ENCODE data around the gene PRG2.

PRG2 gene

DNA sequence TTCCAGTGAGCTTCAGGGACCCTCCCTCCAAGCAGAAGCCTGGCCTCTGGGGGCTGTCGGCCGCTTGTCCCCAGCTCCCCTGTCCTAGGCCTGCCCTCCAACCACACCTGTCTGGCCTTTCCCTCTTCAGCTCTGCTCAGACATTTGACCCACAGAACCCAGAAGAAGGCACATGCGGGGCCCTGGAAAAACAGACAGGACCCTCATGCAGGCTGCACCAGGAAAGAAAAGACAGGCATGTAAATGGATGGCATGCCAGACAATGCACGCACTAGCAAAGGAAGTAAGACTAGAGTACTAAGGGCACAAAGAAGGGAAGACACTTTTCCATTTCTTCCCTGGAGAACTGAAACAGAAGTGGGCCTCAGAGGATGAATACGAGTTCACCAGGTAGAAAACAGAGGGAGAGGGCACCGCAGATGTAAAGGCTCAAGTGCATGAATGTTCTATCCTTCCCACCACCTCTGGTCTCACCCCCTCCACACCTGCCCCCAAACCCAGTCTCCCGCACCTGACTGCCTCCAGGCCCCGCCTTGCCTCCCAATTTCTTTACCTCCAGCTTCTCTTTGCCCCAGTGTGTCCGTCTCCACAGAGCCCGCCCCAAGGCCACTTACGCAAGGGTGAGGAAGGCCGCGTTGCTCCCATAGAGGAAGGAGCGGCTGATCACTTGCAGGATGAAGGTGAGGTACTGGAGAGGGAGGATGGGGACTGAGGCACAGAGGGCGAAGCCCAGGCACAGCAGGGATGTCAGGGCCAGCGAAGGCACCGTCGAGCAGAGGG, 19.1 kb upstream of the PRG2 start:
- H3K4me2 ChIP-seq (ENCODE audit: low read length), result no peak overlapping the region
- H3K36me3 ChIP-seq (ENCODE audit: control insufficient read depth, insufficient read depth, low read length), result no peaks in the 10 kb centered on the region
- H3K27ac ChIP-seq, result no peak overlapping the region
- H3K79me2 ChIP-seq, result no peaks in the 10 kb centered on the region
- H3K27me3 ChIP-seq (ENCODE audit: control insufficient read depth, insufficient read depth, low read length), result no peaks in the 10 kb centered on the region
- H2AFZ ChIP-seq, result no peak overlapping the region
- TF ChIP-seq, protein P1, sequence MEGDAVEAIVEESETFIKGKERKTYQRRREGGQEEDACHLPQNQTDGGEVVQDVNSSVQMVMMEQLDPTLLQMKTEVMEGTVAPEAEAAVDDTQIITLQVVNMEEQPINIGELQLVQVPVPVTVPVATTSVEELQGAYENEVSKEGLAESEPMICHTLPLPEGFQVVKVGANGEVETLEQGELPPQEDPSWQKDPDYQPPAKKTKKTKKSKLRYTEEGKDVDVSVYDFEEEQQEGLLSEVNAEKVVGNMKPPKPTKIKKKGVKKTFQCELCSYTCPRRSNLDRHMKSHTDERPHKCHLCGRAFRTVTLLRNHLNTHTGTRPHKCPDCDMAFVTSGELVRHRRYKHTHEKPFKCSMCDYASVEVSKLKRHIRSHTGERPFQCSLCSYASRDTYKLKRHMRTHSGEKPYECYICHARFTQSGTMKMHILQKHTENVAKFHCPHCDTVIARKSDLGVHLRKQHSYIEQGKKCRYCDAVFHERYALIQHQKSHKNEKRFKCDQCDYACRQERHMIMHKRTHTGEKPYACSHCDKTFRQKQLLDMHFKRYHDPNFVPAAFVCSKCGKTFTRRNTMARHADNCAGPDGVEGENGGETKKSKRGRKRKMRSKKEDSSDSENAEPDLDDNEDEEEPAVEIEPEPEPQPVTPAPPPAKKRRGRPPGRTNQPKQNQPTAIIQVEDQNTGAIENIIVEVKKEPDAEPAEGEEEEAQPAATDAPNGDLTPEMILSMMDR (IDR thresholded peaks at IDR 0.05), result no peak
- no peaks in the 10 kb centered on the region for H3K4me1 ChIP-seq
- no peak overlapping the region for H3K4me3 ChIP-seq (ENCODE audit: low read depth, low read length)
- H3K9me3 ChIP-seq (ENCODE audit: control insufficient read depth, low read length), result no peaks in the 10 kb centered on the region
- no peak overlapping the region for H3K9ac ChIP-seq

DNA sequence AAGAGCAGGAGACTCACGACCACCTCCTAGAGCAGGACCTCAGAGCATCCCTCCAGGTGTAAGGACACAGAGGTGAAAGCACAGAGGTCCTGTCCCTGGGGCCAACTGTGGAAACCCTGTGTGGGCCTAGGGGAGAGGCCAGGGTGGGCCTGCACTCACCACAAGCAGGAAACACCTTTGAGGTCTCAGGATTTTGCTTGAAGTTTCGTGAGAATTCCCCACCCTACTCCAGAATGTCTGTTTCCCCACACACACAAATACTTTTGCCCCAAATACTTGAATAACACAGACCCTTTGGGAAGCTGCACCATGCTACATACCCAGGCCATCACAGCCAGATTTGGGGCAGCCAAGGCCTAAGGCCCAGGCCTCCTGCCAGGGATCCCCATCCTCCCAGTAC, 18.3 kb upstream of the PRG2 start:
- H3K36me3 ChIP-seq (ENCODE audit: control insufficient read depth, insufficient read depth, low read length), result no peaks in the 10 kb centered on the region

DNA sequence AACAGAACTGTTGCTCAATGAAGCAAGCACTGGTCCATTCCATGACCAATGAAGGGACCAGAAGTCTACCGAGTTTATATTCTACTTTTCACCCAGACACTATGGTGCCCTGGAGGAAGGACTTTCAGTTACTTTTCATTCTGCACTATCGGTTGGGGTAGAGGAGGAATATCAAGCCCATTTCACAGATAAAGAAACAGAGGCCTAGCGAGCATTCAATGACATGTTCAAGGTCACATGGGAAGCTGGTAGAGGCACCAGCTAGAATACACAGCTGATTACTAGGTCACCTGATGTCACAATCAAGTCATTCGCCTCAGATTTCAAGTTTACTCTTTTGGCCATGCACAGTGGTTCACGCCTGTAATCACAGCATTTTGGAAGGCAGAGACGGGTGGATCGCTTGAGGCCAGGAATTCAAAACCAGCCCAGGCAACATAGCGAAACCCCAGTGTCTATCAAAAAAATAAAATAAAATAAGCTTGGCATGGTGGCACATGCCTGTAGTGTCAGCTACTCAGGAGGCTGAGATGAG, 17.6 kb upstream of the PRG2 start:
- TF ChIP-seq, protein P1 (IDR thresholded peaks at IDR 0.05), result no peak

More for the DNA sequence above, 18.3 kb upstream of the PRG2 start:
- Histone ChIP-seq H3K4me2 (ENCODE audit: low read length) (no peak overlapping the region), H2AFZ (no peak overlapping the region), H3K9me3 (ENCODE audit: control insufficient read depth, low read length) (no peaks in the 10 kb centered on the region), H3K4me3 (ENCODE audit: low read depth, low read length) (no peak overlapping the region), H3K4me1 (no peaks in the 10 kb centered on the region), H3K27me3 (ENCODE audit: control insufficient read depth, insufficient read depth, low read length) (no peaks in the 10 kb centered on the region), H3K9ac (no peak overlapping the region), H3K27ac (no peak overlapping the region), H3K79me2 (no peaks in the 10 kb centered on the region)
- TF ChIP-seq, protein P1 (IDR thresholded peaks at IDR 0.05), result no peak

DNA sequence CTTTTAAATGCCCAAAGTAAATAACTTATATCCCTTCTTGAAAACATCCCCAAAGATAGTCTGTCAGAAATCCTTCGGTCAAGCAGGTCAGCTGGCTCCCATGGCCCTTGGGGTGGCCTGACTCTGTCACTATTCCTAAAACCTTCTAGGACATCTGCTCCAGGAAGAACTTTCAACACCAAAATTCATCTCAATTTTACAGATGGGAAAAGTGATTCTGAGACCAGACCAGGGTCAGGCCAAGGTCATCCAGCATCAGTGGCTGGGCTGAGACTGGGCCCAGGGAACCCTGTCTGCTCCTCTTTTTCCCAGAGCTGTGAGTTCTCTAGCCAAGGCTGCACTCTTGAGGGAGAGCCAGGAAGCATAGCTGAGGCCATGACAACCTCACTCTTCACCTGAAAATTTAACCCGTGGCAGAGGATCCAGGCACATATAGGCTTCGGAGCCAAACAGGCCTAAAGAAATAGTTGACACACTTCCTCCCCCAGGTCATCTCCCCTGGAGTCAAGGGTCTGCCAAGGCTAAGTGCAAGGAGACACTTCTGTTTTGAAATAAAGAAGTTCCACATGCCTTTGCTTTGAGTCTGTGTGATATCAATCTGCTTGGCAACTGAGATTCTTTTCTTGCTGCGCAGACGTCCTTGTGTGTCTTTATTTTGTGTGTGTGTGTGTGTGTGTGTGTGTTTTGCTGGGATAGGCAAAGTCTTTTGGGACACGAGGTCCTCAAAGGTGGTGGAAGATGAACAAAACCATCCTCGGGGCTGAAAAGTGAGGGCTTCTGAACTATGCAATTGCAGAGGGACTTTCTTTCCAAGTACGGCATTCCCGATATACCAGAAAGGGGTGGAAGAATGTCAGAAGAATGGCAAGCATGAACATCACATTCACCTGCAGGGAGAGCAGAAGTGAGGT, 16.8 kb upstream of the PRG2 start:
- H3K27ac ChIP-seq, result peak overlapping the region; percentile 24
- H3K4me3 ChIP-seq (ENCODE audit: low read depth, low read length), result no peak overlapping the region
- no peaks in the 10 kb centered on the region for H3K79me2 ChIP-seq
- no peaks in the 10 kb centered on the region for H3K9me3 ChIP-seq (ENCODE audit: control insufficient read depth, low read length)
- H3K27me3 ChIP-seq (ENCODE audit: control insufficient read depth, insufficient read depth, low read length), result no peaks in the 10 kb centered on the region
- H3K4me1 ChIP-seq, result no peaks in the 10 kb centered on the region
- no peak overlapping the region for H3K4me2 ChIP-seq (ENCODE audit: low read length)
- TF ChIP-seq, protein P1 (IDR thresholded peaks at IDR 0.05), result no peak
- no peak overlapping the region for H3K9ac ChIP-seq
- H2AFZ ChIP-seq, result no peak overlapping the region
- H3K36me3 ChIP-seq (ENCODE audit: control insufficient read depth, insufficient read depth, low read length), result no peaks in the 10 kb centered on the region

More for the DNA sequence above, 17.6 kb upstream of the PRG2 start:
- H3K27ac ChIP-seq, result no peak overlapping the region
- H3K36me3 ChIP-seq (ENCODE audit: control insufficient read depth, insufficient read depth, low read length), result no peaks in the 10 kb centered on the region
- H3K4me3 ChIP-seq (ENCODE audit: low read depth, low read length), result no peak overlapping the region
- no peaks in the 10 kb centered on the region for H3K9me3 ChIP-seq (ENCODE audit: control insufficient read depth, low read length)
- H3K4me2 ChIP-seq (ENCODE audit: low read length), result no peak overlapping the region
- H3K27me3 ChIP-seq (ENCODE audit: control insufficient read depth, insufficient read depth, low read length), result no peaks in the 10 kb centered on the region
- no peak overlapping the region for H2AFZ ChIP-seq
- H3K4me1 ChIP-seq, result no peaks in the 10 kb centered on the region
- no peak overlapping the region for H3K9ac ChIP-seq
- no peaks in the 10 kb centered on the region for H3K79me2 ChIP-seq

Measured in parathyroid adenoma (tissue), 2 donors.